Stimulated activated CD4-positive, alpha-beta T cell treated with anti-CD3 and anti-CD28 coated beads, TNF-alpha, amount 100 ng/mL, for 4 hours (primary cell): Measurements from ENCODE around the gene TENM4.
"Not testable (repeated sequence)": the region's sequence is repeated elsewhere in the genome, so short reads cannot be mapped to it uniquely, and the experiment has no call there.

Experiments used
- DNase-seq, 3 experiments: peaks; one replicate each; pipeline ENCODE4 v3.0.0-alpha.2; 2020; ENCODE audit warnings: low read depth in 3 of 3

Gene TENM4

GRCh38 chr11:79025622-79026021 is 415.2 kb downstream of the TENM4 start:
- DNase-seq: no peak

- no peak for DNase-seq
These were observed 415.7 kb downstream of the TENM4 start for GRCh38 chr11:79025097-79025496.

GRCh38 chr11:79022265-79022664 is 418.6 kb downstream of the TENM4 start:
- DNase-seq: no peak

GRCh38 chr11:79021601-79022000 is 419.2 kb downstream of the TENM4 start:
- no peak for DNase-seq

GRCh38 chr11:79019975-79020374 is 420.9 kb downstream of the TENM4 start:
- DNase-seq: no peak

- DNase-seq: no peak
These were observed 421.6 kb downstream of the TENM4 start for GRCh38 chr11:79019277-79019676.

GRCh38 chr11:79018371-79018849 is 422.4 kb downstream of the TENM4 start:
- no peak for DNase-seq

- DNase-seq: no peak
These were observed 423.0 kb downstream of the TENM4 start for GRCh38 chr11:79017811-79018210.

GRCh38 chr11:79013509-79013908 is 427.3 kb downstream of the TENM4 start:
- DNase-seq: no peak

GRCh38 chr11:79011357-79011756 is 429.5 kb downstream of the TENM4 start:
- no peak for DNase-seq

- DNase-seq: no peak
These were observed 432.9 kb downstream of the TENM4 start for GRCh38 chr11:79007771-79008402.

GRCh38 chr11:79006854-79007253 is 434.0 kb downstream of the TENM4 start:
- no peak for DNase-seq

GRCh38 chr11:78996007-78996406 is 444.8 kb downstream of the TENM4 start:
- DNase-seq: no peak

GRCh38 chr11:78995171-78995570 is 445.7 kb downstream of the TENM4 start:
- no peak for DNase-seq

GRCh38 chr11:78993802-78994430 is 446.9 kb downstream of the TENM4 start:
- DNase-seq: no peak

- no peak for DNase-seq
These were observed 449.1 kb downstream of the TENM4 start for GRCh38 chr11:78991681-78992080.

- DNase-seq: no peak
These were observed 450.6 kb downstream of the TENM4 start for GRCh38 chr11:78990261-78990660.

- no peak for DNase-seq
These were observed 453.1 kb downstream of the TENM4 start for GRCh38 chr11:78987748-78988147.

GRCh38 chr11:78986305-78986704 is 454.5 kb downstream of the TENM4 start:
- DNase-seq: no peak

GRCh38 chr11:78985663-78986062 is 455.2 kb downstream of the TENM4 start:
- DNase-seq: no peak

- DNase-seq: no peak
These were observed 458.4 kb downstream of the TENM4 start for GRCh38 chr11:78982473-78982872.

GRCh38 chr11:78981153-78981552 is 459.7 kb downstream of the TENM4 start:
- DNase-seq: no peak

GRCh38 chr11:78978831-78979230 is 462.0 kb downstream of the TENM4 start:
- no peak for DNase-seq

- not testable (repeated sequence) for DNase-seq
These were observed 463.0 kb downstream of the TENM4 start for GRCh38 chr11:78977848-78978247.
